Stimulated activated CD4-positive, alpha-beta T cell treated with anti-CD3 and anti-CD28 coated beads, Interleukin-12 subunit alpha, Interleukin-12 subunit beta, amount 100 ng/mL, for 24 hours (primary cell): ENCODE measurements around the gene TNK2.
"Not testable (repeated sequence)": the region's sequence is repeated elsewhere in the genome, so short reads cannot be mapped to it uniquely, and the experiment has no call there.

Experiments
- DNase-seq, 2 experiments: peaks; one replicate each; pipeline ENCODE4 v3.0.0-alpha.2; 2020; ENCODE audit warnings: low read depth in 2 of 2

The TNK2 gene

DNA sequence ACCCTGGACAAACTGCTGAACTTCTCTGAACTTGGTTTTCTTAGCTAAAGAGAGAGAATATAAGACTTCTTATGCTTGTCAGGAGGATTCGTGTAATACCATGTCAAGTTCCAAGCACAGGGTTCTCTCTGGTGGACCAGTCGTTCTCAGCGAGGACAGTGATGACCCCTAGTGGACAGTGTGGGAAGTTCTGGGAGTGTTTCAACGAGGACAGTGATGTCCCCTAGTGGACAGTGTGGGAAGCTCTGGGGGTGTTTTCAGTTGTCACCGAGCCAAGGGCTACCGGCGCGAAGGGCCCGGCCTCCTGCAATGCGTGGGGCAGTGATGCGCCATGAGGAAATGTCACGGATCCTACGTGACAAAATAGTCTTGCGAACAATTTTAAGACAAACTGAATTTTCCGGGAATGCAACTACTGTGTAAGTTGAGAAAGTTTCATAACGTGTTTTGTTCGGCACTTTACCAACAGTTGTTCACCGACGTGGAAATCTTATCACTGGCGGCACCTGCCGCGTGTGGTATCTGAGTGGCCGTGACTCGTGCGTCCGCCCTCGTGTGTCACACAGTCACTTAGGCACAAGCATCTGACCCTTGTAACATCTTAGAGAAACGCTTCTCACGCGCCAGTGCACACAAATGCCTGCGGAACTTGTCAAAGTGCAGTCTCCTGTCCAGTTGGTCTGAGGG lies 57.4 kb downstream of the TNK2 start:
- peak; percentile 73 to 90 for DNase-seq

DNA sequence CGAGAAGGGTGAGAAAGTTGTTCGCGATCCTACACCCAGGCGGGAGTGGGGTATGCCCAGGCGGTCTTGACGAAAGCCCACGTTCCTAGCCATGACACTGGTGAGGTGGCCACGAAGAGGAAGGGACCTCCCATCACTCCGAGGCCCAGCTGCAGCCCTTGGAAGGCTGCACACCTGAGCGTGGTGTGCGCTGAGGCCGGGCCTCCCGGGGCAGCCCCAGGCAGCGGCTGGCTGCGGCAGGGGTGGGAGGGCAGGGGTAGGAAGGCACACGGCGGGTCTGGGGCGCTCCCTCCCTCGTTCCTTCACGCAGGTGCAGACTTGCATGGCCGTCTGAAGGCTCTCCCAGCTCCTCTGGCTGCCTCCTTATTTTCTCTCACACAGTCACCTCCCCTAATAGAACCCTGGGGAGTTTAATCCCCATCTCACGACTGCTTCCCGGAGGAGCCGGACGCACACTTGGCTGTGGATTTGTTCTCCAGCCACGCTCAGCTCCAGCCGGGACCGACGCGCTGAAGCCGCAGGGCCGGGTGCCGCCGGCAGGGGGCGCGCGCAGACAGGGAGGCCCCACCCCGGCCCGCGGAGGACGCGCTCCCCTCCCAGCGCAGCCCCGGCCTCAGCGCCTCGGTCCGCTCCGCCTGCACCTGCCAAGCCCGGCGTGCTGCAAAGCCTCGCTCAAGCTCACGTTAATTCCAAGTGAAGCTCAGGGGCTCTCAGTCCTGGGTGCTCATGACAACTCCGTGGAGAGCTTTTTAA lies 58.9 kb downstream of the TNK2 start:
- no peak for DNase-seq

DNA sequence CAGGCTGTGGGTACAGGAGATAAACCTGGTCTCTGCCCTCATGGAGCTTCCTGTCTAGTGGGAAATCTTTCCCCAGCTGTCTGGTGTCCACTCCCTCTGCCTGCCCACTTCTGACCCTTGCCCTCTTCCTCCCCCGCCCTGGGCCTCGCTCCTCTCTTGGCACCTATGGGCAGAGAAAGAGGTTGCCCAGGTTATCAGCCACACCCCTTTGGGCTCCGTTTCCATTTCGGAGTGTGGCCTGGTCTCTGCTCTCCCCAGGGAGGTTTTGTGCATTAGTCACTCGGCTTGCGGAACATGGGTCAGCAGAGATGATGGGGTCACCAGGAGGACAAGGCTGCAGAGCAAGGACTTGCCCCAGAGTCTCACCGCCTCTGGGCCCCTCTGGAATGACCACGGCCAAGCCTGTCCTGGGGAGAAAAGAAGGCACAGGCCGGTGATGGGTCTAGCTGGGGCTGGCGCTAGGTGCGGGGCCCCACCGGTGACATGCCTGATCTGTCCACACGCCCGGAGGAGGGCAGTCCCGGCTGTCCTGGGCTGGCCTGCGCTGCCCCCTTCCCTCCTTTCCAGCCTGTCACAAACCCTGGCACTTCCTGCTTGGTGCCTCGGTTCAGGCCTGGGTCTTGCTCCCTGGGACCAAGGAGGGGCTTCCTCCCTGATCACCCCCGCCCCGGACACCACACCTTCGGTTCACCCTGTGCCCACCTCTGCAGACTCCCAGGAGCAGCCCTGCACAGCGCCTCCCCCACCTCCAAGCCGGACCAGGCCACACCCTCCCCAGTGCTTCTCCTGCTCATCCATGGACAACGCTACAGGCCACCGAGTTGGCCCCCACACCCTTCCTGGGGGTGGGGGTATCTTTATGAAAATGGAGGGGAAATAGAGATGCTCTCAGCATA lies 61.0 kb downstream of the TNK2 start:
- DNase-seq = no peak

DNA sequence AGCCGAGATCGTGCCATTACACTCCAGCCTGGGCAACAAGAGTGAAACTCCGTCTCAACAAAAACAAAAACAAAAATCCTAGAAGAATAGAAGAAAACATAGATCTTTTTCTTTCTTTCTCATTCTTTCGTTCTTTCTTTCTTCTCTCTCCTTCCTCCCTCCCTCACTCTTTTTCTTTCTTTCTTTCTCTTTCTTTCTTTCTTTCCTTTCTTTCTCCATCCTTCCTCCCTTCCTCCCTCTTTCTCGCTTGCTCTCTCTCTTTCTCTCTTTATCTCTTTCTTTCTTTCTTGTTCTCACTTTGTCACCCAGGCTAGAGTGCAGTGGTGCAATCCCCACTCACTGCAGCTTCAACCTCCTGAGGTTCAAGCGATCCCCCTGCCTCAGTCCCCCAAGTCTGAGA lies 62.9 kb downstream of the TNK2 start:
- DNase-seq = no peak

DNA sequence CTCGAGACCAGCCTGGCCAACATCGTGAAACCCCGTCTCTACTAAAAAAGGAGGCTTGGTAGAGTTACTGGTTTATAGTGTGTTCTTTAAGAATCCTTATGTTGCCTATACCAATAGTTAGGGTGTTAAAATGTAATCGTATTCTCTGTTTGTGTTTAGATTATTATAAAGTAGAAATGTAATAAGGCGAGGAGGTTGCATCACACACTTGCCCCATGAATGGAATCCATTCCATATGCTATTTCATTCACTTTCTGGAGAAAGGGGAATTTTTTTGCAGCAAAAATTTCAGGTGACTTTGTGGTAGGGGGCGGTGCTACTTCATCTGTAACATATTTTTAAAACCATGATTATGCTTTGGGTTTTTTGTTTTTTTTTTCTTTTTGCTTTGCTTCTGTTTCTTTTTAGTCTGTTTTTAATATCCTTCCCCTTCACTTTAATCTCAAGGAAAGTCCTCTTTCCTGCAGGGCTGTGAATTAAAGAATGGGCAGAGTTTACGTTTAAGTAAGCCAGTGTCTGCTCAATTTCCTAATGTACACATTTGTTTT lies 63.6 kb downstream of the TNK2 start:
- no peak for DNase-seq

DNA sequence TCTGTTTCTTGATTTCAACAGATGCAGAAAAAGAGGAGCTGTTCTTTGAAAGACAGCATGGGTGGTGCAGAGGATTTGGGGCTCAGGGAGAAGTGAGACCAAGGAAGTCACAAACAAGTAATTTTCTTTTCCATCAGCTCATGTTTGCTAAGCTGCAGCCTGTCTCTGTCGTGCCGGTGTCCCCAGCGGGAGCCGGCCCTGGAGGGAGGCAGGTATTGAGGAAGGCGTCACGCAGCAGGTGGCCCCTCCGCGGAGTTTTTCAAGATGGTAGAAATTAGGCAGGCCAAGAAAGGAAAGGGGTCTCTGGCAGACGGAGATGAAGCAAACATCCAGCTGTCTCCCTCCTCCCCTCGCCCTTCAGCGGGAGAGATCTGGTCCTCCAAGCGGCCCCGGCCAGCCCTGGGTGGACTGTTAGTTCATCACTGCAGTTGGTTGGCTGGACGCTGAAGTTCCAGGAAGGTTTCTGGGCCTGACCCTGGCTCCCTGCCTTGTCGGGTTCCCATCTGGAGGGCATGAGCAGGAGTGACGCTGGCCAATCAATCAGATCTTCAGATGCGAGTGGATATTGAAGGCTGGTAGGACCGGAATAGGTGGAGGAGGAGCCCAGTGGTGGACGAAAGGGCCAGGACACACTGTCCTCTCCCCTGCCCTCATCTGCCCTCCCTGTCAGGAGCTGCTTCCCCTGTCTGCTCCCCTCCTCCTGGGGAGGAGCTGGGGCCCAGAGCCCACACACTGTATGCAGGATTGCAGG lies 68.9 kb downstream of the TNK2 start:
- DNase-seq = no peak

DNA sequence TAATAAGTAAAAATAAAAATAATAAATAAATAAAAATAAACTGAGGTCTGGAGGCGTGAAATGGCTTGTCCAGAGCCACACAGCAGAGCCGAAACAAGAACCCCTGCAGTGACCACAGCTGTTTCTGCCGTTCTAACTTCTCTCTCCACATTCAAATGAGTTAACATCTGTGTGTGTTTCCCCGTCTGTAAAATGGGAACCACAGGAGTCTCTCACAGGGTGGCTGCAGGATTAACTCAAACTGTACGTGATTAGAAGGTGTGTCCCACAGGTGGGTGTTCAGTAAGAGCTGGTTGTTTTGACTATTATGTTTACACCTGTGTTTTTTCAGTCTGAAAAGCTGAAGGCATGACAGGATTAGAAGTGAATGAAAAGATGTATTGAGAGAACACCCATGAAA lies 69.6 kb downstream of the TNK2 start:
- DNase-seq = no peak

DNA sequence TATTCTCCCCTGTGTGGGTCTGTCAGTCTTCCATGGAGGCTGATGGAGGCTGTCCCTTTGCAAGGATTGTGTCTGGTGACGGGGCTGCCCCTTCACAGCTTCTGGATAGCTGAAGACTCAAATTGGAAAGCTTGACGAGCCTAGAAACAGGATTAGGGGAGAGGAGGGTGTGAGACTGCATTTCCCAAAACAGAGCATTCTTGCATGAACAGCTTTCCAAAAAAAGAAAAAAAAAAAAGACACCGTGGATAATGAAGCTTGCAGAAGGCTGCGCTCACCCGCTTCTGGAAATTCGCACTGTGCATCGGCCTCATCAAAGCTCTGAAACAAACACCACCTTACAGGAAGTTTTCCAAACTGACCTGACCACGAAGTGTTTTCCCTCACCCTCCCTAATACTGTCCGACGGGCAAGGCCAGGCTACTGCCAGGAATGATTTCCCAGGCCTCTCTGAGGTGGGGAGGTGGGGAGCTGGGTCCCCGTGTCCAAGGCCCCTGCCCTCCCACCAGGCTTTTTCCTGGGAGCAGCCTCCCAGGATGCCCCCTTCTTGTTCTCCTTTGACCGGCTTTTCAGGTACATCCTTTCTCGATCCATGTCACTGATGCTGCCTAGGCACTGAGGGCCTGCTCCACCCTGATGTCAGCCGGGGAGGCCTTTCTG lies 71.7 kb downstream of the TNK2 start:
- DNase-seq = no peak

DNA sequence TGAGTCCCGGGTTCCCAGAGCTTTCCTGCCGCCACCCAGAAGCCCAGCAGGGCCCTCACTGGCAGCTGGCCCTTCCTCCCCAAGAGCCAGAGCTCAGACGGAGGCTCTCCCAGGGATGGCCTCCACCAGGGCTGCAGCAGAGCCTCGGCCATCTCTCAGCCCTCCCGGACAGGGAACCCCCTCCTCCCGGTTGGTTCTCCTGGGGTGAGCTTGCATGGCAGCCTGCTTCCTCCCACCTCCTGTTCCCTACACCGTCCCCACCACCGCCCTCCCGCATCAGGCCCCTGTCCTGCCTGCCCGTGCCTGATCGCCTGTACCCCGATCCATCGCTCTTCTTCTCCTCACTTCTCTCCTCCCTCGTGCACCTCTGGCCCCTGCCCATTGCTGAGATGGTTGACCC lies 72.6 kb downstream of the TNK2 start:
- DNase-seq = no peak

DNA sequence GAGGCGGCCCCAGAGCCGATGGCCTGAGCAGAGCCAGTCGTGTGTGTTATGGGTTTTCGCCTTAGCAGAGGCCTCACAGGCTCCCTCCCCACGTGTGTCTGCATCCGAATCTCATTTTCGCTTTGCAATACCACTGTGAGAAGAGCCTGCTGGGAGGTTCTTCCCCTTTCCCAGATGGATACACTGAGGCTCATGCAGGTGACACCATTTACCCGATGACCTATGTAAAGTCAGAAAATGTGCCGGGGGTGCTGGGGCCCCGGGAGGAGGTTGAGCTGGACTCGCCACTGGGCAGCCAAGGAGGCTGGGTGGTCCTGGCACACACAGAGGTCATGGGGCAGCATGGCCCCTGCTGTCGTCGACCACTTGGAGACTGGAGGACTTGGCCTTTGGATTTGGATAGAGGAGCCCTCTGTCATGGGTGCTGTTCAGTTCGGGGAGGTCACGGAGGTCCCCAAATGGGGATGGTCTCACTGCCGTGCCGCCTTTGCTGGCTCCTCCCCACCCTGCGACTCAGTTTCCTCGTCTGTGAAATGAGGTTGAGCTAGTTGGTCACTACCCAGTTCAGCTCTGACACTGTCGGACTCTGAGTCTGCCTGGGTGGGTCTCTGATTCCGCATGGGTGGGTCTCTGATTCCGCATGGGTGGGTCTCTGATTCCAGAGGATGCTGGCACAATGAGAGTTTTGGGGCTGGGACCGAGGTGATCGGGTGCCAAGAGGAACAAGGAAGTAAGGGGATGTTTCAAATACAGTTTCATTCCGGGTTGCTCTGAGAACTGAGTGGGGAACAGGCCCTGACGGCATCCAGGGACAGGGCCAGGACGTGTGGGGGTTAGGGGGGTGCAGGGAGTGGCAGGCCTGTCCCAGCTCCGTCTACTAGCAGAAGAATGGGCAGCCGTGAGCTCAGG lies 73.4 kb downstream of the TNK2 start:
- no peak for DNase-seq

DNA sequence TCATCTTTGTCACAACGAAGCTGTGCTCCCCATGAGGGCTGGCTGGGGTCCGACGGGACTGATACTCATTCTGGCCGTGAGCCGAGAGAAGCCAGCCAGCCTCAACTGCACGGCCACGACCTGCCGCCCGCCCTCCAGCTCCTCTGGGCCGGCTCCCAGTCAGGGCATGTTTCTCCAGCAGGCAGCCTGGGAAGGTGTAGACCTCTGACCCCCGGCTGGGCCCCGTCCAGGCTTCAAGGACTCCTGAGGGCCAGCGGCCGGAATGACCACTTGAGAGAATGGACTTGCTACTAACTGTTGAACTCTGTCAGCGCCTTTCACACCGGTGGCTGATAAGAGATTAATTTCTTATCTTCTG lies 78.5 kb downstream of the TNK2 start:
- DNase-seq = no peak

DNA sequence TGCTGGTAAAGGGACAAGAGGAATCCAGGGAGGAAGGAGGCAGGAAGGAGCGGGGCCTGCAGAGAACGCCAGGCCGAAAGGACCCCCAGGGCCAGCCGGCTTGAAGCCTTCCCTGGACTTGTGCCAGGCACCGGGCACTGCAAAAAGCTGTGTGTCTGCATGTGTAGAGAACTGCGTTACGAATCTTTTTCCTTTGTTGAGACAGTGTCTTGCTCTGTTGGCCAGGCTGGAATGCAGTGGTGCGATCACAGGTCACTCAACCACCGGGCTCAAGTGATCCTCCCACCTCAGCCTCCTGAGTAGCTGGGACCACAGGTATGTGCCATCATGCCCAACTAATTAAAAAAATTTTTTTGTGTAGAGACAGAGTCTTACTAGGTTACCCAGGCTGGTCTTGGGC lies 79.6 kb downstream of the TNK2 start:
- no peak for DNase-seq

DNA sequence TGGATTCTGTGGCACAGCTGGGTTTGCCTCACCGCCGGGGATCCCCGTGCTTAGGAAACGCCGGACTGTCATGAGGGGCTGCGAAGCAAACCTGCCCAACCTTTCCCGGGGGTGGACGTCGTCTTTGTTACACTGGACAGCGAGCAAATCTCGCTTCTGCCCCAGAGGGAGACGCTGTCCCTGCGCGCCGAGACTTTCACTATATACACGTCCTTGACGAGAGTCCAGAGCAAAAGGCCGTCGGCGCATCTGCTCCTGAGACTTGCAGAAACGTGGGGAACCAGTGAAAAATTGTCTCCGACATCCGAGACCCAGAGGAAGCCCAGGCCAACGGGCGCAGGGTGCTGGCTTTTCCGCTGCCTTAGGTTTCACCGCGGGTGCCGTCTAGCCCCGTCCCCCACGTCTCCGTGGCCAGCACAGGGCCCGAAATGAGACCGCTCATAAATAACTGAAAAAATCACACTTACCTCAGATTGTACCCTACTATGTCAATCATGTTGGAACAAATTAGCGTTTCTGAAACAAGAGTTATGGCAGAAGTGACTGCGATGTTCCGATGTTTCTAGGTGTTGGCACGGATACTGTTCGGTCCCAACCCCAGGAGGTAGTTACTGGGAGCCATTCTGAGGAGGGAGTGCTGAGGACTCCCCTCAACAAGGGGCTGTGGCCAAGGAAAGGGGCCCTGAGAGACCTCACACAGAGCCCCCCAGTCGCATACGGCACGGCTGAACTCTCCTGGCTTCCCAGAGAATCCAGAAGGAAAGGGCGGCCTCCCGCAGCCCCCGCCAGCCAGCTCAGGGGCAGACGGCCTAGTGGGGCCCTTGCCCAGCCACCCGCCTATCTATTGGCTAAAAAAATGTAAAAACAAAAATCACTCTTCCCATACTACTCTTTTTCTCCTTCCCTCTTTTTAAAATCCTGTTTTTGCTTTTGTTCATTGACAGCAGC lies 82.2 kb downstream of the TNK2 start:
- DNase-seq = no peak

DNA sequence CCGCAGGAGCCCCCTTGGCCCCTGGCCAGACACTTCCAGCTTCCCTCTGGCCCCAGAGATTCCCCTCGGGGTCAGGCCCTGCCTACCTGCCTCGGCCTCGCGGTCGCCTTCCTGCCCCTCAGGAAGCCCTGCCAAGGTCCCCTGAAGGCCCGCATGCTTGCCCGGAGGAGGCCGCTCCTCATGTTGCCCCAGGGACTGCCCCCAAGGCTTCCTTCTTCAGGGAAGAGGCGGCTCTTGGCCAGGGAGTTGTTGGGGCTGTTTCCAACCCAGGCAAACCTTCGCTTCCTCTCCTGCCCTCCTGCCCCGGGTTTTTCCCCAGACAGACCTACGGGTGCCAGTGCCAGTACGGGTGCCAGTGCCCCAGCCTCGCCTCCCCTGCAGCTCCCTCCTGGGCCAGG lies 83.2 kb downstream of the TNK2 start:
- no peak for DNase-seq

DNA sequence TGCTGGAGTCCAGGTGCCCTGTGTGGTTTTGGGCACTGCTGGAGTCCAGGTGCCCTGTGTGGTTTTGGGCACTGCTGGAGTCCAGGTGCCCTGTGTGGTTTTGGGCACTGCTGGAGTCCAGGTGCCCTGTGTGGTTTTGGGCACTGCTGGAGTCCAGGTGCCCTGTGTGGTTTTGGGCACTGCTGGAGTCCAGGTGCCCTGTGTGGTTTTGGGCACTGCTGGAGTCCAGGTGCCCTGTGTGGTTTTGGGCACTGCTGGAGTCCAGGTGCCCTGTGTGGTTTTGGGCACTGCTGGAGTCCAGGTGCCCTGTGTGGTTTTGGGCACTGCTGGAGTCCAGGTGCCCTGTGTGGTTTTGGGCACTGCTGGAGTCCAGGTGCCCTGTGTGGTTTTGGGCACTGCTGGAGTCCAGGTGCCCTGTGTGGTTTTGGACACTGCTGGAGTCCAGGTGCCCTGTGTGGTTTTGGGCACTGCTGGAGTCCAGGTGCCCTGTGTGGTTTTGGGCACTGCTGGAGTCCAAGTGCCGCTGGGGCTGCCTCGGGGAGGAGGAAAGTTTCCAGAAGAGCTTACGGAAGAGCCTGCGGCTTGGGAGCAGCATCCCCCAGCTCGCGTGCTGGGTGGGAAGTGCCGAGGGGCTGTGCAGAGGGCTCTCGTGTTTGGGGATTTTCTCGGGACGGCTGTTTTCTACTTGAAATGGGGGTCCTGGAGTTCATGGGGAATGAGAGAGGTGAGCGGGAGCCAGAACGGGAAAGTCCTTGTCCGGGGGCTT lies 83.7 kb downstream of the TNK2 start:
- not testable (repeated sequence) for DNase-seq

DNA sequence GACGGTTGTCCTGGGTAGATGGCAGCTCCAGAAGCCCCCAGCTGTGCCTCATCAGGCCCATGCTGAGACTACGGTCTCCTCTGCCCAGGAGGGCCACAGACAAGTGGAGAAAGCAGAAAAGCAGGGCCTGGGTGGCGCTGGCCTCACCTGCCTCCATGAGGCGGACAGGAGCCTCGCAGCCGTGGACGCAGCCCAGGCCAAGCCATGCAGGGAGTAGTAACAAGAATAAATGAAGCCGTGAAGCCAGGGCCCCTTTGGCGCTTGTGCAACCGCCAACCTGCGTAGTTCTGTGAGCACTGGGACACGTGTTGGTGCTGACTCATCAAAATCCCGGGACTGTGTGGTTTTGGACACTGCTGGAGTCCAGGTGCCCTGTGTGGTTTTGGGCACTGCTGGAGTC lies 84.4 kb downstream of the TNK2 start:
- no peak for DNase-seq

DNA sequence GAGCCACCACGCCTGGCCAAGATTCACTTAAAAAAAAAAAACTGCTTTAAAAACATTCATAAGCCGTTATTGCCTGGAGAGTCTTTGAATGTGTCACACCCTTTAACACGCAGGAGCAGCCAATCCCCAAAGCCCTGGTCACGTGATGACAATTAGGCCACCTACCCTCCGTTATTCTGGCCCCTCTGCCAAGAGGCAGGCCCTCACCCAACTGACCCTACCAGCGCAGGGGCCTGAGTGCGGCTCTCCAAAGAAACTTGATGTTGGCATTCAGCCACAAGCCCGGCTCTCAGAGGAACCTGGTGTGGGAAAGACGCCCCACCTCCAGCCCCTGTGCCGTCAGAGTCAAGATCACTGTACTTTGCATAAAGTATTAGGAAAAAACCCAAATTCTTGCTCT lies 85.1 kb downstream of the TNK2 start:
- no peak for DNase-seq

DNA sequence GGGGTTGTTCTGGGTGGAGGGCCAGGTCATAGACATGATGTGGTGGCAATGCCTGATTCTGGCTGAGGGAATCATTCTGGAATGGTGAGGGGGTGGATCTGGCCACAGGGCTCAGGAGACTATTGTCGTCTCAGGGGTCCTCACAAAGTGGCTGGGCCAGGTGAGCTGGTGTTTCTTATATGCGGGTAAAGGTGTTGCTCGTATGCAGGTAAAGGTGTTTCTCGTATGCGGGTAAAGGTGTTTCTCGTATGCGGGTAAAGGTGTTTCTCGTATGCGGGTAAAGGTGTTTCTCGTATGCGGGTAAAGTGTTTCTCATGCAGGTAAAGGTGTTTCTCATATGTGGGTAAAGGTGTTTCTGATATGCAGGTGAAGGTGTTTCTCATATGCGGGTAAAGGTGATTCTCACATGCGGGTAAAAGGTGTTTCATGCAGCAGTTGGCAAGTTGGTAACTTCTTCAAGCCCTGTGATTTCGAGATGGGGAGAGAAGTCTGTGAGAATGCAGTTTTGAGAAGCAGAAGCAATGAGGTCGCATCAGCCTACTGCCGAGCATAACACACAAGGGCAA lies 86.1 kb downstream of the TNK2 start:
- DNase-seq = no peak
